HG02970 (cell line): Measurements from ENCODE around the gene JAML.

Source experiments
- ATAC-seq: cut with Tn5 transposase; IDR thresholded peaks from one replicate; pipeline ENCODE4 v1.9.1; 2021; ENCODE audit warnings: mild to moderate bottlenecking, moderate library complexity, moderate number of reproducible peaks; ENCODE audit not compliant: unreplicated experiment, low FRiP score

The JAML gene, protein sequence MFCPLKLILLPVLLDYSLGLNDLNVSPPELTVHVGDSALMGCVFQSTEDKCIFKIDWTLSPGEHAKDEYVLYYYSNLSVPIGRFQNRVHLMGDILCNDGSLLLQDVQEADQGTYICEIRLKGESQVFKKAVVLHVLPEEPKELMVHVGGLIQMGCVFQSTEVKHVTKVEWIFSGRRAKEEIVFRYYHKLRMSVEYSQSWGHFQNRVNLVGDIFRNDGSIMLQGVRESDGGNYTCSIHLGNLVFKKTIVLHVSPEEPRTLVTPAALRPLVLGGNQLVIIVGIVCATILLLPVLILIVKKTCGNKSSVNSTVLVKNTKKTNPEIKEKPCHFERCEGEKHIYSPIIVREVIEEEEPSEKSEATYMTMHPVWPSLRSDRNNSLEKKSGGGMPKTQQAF

DNA sequence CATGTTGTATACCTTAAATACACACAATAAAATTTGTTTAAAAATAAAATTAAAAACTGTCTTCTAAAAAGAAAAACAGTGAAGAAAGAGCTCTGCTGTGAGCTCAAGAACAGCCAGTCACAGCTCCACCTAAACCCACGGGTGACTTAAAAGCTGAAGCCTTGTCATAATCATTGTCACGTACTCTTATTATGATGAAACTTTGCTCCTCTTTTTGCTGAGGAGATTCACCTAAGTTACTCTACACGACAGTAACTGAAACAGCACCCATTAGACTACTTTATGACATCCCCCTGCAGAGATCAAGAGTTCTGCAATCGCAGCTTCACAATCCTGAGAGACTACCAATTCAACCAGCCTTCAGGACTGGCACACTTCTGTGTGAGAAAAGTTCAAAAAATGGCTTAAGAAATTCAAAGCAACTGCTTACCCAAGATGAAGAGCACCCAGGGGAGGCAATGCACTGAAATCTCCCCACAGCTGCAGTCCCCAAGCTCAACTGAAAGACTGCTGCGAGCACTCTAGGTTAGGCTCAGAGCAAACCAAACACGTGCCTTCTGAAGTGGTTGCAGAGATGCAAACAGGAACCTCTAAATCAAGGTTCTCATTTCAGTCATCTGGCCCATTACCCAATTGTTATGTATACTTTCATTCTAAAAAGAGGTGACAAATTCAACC, at the start of gene JAML:
JAML (minus strand) TSS at position 501 of the 678 bp plus-strand sequence. CDS start 10,145 bp downstream, outside the sequence.
- no peak for ATAC-seq

DNA sequence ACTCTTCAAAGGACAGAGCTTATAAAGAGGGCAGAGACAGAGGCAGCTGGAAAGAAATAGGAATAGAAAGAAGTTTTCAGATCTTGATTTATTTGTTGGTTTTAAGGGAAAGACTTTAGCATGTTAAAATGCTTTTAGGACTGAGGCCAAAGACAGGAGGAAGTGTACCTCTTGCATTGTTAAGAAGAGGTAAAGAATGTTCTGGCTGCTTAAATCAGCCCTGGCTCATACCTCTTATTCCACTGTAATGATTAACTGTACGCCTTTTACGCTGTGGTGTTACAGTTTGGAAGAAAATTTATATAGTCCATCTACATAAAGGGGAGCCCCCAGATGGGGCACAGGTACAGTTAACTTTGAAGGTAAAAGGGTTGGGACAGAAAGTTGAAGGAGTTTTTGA, 49.4 kb upstream of the JAML start:
- no peak for ATAC-seq

DNA sequence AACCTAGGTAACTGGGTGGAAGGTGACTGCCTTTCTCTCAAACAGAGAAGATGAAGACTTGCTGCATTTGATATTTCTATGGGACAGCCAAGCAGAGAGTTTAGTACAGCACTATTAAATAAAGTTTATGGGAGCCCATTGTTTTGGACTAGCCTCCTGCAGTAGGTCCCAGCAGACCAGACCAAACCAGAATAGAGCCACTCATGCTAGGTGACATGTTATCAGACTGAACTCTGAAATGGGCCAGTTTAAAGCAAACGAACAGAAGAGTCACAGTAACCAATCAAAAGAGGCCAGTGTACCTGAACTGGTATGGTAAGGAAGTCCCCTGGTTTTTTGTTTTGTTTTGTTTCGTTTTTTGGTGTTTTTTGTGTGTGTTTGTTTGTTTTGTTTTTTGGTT, 47.2 kb upstream of the JAML start:
- no peak for ATAC-seq

DNA sequence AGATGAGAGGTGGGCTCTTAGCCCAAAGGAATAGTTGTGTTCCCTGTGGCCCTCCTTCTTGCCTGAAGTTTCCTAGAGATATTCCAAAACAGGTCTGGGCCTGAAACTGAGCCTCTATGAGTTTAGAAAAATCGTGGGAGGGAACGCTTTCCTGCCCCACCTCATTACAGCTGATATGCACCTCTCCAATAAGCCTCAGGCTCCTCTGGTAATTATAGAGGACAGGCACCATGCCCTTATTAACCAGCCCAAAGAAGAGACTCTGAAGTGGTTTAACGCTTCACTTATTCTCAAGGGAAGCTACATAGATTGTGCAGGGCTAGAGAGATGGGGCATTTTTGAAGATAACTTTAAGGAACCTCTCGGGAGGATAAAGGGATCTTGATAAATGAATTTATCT, 42.7 kb upstream of the JAML start:
- ATAC-seq: no peak

DNA sequence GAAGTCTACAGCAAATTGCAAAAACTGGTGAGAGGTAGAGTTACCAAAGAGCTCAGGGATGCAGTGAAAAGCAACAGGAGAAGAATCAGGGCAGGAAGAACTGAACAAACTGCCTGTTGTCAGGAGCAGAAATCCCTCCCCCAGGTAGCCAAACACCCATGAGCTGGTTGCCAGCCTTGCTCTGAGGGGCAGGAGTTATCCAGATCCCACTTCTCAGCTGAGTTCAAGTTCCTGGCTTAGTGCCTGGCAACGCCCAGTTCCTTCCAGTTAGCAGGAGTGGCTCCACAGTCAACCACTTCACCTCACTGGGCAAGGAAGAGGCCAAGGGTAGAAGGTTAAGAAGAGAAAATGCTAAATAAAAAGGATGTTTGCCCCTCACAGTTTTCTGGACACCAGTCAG, 41.1 kb upstream of the JAML start:
- no peak for ATAC-seq

DNA sequence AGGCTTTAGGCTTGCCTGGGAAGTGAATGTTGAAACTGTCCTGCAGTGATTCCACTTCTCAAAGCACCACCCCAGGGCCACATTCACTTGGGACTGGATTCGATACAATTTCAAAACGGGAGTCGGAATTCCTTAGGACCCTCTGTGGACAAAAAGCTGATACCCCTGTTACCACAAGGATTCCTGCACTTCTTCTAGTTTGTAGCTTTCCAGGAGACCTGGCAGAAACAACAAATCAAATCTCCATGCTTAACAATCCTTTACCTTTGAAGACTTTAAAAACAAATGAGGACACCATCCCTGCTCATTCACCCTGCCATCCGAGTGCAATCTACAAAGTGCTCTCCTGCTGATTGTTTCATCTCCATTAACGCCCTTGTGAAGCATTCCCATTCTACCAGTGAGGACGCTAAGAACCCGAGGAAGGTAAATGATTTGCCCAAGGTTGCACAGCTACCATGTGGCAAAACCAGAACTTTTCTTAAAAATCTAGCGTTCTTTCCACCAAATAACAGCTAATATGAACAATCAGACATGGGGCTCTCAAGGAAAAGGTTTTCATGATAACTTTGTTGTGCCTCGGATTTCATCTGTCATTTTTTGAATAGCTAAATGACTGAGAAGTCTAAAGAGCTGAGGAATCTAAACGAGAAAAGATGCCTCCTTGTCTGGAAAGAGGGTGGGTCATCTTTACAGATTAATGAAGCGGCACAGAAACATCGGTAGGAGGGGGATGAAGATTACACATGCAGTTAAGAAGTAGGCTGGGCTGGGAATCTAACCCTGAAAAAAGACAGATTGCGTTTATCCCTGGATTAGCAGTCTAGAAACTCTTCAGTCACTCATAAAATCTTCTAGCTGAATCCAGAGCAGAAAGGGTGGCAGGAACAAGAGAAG, 40.0 kb upstream of the JAML start:
- no peak for ATAC-seq

DNA sequence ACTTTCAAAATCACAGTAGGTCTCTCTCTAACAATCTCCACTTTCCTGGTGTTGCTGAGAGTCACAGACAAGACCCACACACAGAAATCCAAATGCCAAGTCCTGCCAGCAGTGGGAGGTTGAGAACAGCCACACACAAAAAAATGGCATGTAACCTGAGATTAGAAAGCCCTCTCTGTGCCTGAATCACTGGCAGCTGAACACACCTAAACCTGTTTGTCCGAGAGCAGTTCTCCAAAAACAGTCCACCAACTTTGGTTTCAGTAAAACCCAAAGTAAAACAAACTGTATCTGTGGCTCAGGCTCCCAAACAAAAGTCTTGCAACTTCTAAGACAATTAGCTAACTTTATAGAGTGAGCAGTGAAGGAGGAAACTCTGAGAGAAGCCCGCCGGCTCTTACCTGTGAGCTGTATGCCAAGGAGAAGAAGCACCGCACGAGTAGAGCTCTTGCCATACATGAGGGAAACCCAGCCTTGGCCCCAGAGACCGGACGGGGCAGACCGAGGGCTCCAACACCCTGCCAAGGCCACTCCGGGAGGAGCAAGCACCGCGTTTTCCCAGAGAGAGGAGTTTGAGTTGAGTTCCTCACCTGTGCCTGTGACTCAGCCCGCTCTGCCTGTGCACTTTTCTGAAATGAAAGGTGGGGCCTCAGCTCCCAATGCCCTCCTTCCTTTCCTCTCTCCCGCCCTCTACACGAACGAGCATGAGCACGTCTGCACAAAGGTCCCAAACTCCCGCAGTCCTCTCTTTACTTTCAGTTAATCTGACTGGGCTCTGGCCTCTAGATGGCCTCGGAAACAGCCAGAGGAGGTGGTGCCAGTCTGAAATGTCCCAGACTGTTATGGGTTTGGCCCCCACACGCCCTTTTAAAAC, 39.1 kb upstream of the JAML start, which contains the start of gene MPZL2:
MPZL2 (minus strand) TSS at position 603 of the 874 bp plus-strand sequence; CDS start at position 459, 144 bp downstream.
- no peak for ATAC-seq

DNA sequence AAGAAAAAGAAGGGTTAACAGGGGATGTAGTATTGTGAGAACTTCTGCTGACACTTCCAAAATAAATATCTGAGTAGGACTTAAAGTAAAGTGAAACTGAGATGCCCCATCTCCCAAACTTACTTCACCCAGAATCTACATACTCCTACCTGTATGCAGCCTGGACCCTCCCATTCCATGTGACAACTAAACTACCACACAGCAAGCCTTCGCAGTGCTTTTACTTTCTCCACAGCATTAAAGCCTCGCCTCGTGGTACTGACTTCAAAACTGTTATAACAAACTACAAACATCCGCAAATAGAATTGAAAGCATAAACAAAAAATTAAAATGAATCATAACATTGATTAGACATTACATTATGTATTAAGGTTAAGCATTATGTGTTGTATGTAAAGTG, 38.3 kb upstream of the JAML start:
- no peak for ATAC-seq

DNA sequence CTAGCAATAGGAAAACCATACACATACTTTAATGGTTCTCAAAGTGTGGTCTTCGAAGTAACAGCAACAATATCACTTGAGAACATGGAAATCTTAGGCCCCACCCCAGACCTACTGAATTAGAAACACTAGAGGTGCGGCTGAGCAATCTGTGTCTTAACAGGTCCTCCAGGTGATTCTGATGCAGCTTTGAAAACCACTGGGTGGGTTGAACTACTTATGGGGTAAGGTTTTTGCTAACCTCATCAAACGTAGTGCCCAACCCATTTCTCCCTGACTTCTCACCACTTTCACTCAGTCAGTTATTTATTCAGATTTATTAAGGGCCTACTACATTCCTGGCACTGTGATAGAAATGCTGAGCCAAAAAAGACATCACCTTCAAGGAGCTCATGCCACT, 35.5 kb upstream of the JAML start:
- ATAC-seq: no peak

DNA sequence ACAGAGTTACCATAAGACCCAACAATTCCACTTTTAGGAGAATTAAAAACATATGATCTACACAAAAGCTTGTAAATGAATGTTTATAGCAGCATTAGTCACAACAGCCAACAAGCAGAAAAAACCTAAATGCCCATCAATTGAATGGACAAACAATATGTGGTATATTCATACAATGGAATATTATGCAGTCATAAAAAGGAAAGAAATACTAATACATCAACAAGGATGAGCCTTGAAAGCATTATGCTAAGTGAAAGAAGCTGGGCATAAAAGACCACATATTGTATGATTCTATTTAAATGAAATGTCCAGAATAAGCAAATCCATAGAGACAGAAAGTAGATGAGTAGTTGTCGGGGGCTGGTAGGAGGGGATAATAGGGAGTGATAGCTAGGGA, 34.3 kb upstream of the JAML start:
- ATAC-seq: no peak

DNA sequence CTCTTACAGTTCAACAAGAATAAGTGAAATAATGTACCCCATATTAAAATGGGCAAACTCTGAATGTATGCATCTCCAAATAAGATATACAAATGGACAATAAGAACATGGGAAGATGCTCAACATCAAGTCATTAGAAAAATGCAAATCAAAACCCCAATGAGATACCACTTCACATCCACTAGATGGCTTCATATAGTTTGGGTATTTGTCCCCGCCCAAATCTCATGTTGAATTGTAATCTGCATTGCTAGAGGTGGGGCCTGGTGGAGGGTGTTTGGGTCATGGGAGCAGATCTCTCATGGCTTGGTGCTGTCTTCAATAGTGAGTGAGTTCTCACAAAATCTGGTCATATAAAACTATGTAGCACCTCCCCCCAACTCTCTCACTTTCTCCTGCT, 33.6 kb upstream of the JAML start:
- no peak for ATAC-seq

DNA sequence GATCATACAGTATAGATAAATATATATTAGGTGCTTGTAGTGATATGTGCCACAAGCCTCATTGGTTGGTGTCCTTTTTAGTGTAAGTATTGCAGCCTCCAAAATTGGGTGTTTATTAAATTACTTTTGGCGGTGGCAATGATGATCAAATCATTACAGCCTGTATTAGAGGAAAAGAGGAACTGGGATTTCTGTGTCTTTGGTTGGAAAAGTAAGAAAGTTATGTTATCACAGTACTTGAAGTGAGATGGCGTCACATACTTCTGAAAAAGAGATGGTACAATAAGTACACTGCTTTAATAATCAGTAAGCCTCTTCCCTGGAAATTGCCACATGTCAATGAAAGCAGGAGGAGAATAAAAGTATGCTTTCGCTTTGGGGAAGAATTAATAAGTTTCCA, 27.9 kb upstream of the JAML start:
- ATAC-seq: no peak

DNA sequence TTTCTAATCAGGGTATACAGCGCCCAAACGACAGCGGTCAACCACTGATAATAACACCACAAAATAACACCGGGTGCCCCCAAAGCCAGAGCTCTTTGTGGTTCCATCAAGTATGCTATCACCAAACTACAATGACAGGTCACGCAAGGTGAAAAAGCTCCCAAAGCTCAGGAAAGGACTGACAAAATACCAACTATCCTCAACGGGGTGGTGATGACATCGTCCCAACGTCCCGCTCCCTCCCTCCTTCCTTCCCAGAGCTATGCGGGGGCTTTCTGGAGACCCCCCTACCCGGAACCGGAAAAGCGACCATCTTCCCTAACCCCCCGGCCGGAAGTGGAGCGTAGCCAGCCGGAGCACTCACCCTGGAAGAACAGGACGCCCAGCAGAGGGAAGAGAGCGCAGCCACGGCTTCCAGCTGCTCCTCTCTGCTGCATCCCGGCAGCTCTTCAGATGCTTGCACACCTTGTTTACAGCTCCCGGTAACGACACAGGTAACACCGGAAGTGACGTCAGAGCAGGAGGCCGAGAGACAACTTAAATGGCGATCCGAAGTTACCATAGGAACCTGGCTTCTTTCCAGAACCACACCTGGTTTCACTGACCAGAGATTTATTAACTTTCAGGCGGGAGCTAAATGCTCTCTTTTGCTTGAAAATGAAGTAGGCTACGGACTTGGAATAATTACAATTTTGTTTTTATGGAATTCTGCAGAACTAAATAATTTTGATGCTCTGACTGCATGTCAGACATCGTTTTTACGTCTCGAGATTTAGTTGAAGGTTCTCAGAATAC, 27.2 kb upstream of the JAML start, which contains the start of gene MPZL3:
MPZL3 (minus strand) TSS at position 508 of the 795 bp plus-strand sequence; CDS start at position 437, 71 bp downstream.
- peak; percentile 62 for ATAC-seq

DNA sequence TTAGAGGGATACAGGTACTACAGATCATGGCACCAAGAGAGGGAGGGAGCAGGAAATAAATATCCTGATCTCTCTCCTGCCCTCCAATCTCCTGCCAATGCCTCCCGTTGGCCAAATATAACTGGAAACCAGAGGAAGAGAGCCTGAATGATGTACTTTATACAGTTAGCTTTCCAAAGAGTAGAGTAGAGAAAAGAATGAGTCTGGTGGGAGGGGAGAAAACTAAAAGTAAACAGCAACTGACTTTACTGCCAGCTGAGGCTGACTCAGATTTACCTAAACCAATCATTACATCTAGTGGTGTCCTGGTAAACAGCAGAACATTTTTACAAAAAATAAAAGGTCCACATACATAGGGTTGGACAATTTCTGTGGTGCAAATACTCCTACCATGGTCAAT, 22.2 kb upstream of the JAML start:
- ATAC-seq: no peak

DNA sequence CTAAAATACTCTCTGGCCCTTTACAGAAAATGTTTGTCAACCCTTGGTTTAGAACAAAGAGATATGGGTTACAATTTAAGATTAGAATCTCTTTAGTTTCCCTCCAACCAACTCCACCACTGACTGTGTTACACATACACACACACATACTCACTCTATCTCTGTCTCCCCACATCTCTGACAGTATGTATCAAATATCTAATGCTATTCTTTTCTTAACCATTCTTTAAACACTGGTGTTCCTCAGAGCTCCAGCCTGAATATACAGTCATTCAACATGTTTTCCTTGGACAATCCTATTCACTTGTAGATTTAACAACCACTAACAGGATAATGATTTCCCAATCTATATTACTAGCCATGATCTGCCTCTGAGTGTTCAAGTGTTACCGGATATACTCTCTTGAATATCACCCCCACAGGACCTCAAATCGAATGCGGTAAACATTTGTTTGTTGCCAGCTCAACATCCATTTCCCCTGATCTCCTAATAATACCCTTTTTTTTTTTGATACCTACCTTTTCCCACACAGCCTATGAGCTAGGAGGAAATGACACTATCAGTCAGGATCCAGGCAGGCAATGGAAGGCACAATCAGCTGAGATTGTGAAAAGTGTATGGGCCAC, 21.2 kb upstream of the JAML start:
- ATAC-seq: no peak

DNA sequence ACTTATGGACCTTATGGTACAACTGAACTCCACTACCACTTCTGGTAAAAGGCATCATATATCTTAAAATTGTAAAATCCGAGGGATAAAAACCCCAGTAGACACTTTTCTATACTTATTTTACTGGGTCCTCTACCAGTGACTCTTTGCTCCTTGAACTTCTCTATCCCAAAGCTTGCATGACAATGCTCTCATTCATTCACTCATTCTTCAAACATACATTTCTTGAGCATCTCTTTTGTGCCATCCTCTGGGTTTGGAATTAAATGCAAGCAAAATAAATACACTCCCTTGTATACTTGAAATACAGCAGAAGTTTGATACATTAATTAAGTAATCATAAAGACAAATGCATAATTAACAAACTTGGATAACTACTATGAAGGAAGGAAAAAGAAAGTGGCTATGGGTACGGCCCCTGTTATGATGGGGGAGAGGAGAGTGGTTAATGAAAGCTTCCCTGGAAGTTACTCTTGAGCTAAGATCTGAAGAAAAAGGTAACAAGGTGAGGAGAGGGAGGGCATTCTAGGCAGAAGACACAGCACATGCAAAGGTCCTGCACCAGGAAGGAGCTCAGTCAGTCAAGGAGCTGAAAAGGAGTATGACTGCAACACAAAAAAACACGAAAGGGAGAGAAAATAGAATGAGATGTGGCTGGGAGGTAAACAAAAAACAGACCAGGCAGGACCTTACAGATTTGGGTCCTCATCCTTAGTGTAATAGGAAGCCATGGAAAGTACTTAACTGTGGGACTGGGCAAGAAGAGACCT, 19.4 kb upstream of the JAML start:
- no peak for ATAC-seq

DNA sequence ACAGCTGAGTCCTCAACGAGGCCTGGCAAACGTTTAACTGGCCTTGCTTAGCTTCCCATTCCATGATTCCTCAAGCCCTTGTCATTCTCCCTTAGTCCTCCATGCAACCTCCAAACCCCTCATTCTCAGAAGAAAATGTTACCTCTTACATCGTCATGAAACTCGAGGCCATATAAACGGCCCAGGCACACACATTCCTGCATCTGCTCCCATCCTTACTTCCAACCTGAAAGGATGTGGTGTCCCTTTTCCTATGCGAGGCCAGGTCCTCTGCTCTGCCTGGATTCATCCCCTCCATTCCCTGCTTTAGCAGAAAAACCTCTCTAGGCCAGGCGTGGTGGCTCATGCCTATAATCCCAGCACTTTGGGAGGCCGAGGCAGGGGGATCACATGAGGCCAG, 18.4 kb upstream of the JAML start:
- no peak for ATAC-seq

DNA sequence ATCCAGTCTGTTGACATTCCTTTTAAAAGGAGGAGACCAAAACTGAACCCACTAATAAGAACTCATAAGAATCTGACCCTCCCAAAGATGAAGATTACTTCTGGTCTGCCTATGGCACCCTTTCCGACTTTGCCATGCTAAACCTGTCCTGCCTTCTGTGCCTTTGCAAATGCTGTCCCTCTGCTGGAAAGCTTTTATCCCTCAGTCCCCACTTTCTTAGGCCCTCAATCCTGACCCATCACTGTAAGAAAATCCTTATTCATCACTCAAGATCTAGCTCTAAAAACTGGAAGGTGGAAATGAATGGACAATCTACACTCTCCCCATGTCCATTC, 16.9 kb upstream of the JAML start:
- ATAC-seq: peak; percentile 21
